HG03025 (cell line): ENCODE measurements around the gene DOCK4.
"Not testable (repeated sequence)": the region's sequence is repeated elsewhere in the genome, so short reads cannot be mapped to it uniquely, and the experiment has no call there.

Experiments used
- ATAC-seq: cut with Tn5 transposase; IDR thresholded peaks from one replicate; pipeline ENCODE4 v1.9.1; 2021; ENCODE audit warnings: mild to moderate bottlenecking, moderate library complexity; ENCODE audit not compliant: unreplicated experiment, low FRiP score

Gene DOCK4

GRCh38 chr7:112138325-112138852 is 67.8 kb downstream of the DOCK4 start:
- ATAC-seq = no peak

DNA sequence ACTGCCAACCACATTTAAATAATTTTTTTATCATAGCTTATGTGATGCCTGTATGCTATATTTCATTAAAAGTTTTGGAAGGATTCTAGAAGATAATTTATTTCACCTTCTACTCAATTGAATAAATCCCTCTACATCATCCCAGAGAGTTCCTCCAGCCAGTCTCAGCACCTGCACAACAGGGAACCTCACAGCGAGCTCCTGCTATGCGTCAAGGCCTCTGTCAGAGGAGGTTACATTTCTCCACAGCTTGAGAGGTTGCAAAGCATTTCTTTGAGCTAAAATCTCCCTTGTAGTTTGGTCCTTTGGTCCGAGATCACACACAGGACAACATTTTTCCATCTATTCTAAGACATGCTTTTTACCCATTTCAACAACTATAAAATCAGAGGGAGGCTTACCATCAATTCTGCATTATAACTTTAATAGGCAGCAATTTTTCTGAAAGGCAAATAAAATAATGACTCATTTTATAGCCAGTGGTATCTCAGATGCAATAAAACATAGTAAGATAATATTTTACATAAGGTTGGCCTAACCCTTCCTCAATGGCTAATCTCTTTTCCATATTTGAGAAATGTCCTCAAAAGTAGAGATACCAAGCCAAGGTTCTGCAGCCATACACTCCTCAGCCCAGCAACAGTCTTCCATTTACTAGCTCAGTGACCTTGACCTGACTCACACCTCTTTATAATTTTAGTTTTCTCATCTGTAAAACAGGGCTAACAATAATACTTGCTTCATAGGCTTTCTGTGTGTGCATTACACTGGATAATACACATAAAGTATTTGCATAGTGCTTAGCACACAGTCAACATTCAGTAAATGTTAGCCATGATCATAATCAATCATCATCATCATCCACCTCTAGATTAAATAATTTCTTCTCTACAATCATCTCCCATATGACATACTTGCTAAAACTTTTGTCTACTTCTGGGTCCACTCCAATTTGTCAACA is 68.8 kb downstream of the DOCK4 start:
- ATAC-seq = no peak

DNA sequence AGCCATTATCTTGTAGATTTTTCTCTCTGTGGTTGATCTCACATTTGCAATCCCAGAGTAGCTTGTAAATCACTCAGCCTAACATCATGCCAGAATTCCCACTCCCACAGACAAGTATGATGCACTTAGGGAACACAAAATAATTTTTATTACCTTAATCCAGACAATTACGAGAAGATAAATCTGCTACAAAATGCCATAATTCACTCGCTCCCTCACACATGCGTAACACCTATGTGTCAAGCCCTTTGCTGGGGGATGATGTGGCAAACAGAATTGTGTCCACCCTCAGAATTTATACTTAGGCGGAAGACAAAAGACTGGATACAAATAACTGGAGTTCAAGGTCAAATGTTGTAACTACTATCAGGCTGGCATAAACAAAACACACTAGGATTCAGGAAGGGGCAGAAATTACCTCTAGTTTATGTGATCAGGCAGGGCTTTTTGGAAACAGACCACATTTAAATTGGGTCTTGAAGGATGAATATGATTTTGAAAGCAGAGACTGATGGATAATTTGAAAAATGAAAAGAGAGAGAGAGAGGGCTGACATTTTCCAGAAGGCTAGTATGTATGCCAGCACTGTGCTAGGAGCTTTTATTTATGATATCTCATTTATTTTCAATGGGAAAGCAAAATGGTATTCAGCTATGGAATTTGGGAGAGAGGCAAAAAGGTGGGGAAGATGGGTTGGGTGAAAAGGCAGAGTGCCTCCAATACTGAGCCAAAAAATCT is 69.8 kb downstream of the DOCK4 start:
- no peak for ATAC-seq

- ATAC-seq = no peak
These were observed 70.4 kb downstream of the DOCK4 start for GRCh38 chr7:112135815-112136214.

- no peak for ATAC-seq
These were observed 72.2 kb downstream of the DOCK4 start for GRCh38 chr7:112134039-112134438.

DNA sequence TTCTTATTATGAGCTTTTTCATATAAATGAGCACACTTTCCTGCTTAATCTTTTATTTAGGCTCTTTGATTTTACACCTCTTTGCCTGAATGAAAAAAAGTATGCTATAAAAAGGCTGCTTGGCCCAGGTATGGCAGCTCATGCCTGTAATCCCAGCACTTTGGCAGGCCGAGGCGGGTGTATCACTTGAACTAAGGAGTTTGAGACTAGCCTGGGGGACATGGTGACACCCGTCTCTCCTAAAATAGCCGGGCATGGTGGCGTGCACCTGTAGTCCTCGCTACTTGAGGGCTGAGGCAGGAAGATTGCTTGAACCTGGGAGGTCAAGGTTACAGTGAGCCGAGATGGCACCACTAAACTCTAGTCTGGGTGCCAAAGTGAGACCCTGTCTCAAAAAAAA is 72.9 kb downstream of the DOCK4 start:
- ATAC-seq = no peak

- ATAC-seq = no peak
These were observed 74.0 kb downstream of the DOCK4 start for GRCh38 chr7:112132051-112132694.

GRCh38 chr7:112130729-112131410 is 75.3 kb downstream of the DOCK4 start:
- no peak for ATAC-seq

- no peak for ATAC-seq
These were observed 76.4 kb downstream of the DOCK4 start for GRCh38 chr7:112129655-112130323.

GRCh38 chr7:112128461-112129425 is 77.5 kb downstream of the DOCK4 start:
- not testable (repeated sequence) for ATAC-seq

DNA sequence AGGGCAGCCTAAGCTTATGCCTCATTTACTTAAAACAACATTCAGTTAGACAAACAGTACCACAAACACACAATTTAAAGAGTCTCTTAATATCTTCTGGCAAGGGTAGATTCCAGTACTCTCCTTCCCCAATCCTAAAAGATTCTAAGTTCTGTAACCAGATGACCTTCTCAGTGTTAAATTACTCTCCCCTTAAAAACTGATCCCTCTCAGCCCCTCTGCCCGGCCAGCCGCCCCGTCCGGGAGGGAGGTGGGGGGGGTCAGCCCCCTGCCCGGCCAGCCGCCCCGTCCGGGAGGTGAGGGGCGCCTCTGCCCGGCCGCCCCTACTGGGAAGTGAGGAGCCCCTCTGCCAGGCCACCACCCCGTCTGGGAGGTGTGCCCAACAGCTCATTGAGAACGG is 78.2 kb downstream of the DOCK4 start:
- not testable (repeated sequence) for ATAC-seq

GRCh38 chr7:112125250-112125649 is 80.9 kb downstream of the DOCK4 start:
- no peak for ATAC-seq

DNA sequence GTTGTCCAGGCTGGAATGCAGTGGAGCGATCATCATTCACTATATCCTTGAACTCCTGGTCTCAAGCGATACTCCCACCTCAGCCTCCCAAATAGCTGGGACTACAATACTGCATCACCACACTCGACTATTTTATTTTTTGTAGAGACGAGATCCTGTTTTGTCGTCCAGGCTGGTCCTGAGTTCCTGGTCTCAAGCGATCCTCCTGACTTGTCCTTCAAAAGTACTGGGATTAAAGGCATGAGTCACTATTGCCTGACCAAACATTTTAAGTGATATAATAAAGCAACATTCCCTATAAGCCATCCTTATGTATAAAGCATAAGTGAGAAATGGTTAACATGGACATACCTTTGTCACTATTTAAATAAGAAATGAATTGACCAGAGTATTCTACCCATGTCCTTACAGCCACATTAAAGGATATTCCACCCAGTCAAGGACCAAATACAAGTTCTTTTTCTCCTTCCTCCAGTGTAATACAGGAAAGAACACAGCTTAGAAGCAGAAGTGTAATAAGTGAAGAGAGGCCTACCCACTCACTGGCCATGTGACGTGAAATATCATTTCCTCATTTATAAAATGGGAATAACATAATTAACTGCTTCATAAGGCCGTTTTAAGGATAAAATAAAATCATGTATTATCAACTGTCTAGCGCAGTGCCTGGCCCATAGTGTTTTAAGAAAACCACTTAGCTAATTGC is 82.0 kb downstream of the DOCK4 start:
- no peak for ATAC-seq

- no peak for ATAC-seq
These were observed 83.4 kb downstream of the DOCK4 start for GRCh38 chr7:112122798-112123197.

- ATAC-seq = no peak
These were observed 84.1 kb downstream of the DOCK4 start for GRCh38 chr7:112122144-112122543.

DNA sequence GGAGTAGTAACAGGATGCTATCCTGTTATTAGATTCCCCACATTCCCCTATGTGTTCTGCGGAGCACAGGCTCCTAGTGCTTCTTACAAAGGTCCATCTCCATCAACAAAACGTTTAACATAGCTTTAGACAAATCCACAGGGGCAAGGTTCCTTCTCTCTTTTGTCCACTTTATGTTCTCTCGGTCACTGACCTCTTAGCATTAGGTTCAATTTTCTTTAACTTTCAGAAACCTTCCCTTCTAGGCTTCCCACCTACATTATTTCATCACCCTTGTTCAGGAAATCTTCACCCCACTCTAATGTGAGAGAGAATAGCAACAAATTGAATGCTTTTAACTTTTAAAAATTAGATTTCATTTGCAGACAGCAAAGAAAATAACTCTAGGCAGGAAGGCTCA is 84.9 kb downstream of the DOCK4 start:
- no peak for ATAC-seq

- no peak for ATAC-seq
These were observed 85.4 kb downstream of the DOCK4 start for GRCh38 chr7:112120696-112121217.
